GM12891 (cell line): ENCODE measurements around the gene DCUN1D5.

ENCODE experiments used
- POLR2A ChIP-seq: IDR thresholded peaks from 2 replicates; pipeline ENCODE4 v1.6.1; 2011; ENCODE audit warnings: low read depth, low read length, control low read depth
- POLR2AphosphoS5 ChIP-seq: IDR thresholded peaks from 2 replicates; pipeline ENCODE4 v1.6.1; 2011; ENCODE audit warnings: low read depth, low read length, control low read depth
- SPI1 ChIP-seq: IDR thresholded peaks from 2 replicates; pipeline ENCODE4 v1.6.1; 2011; ENCODE audit warnings: low read depth, low read length, control low read depth

- TF ChIP-seq POLR2A (no peak), POLR2AphosphoS5 (no peak), SPI1 (no peak)
These were observed 22.9 kb upstream of the DCUN1D5 start for GRCh38 chr11:103114836-103115235.
